ENCODE data around the gene BMPR1A. TPM values are rescaled to one million over a fixed set of nuclear protein-coding genes. Genes with fewer than 3 reads are reported as not detected.
"Not testable (repeated sequence)": the region's sequence is repeated elsewhere in the genome, so short reads cannot be mapped to it uniquely, and the experiment has no call there.

The BMPR1A gene
- total RNA-seq, 1 donor: 71.7 TPM

DNA sequence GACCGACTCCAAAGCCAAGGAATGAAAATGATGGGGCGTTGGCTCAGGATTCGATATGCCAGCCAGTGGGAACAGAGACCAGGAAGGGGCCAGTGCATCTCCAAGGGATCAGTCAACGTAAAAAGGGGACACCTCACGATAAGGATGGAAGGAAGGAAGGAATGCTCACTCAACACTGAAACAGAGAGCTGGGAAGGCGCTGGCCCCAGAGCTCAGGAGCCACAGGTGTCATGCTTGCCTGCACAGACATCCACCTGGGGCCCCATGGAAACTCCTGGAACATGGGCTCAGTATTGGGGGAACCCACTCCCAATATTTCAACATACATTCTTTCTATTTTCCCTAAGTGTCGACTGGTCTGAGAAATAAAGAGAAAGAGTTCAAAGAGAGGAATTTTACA is 195.7 kb downstream of the BMPR1A start:
- Histone ChIP-seq H3K79me2 (ENCODE audit: insufficient read depth, low read length) (no peaks in the 10 kb centered on the region), H3K36me3 (ENCODE audit: insufficient read depth, low read length) (no peaks in the 10 kb centered on the region), H3K4me3 (ENCODE audit: insufficient read depth, low read length) (no peak overlapping the region), H3K27ac (ENCODE audit: low read depth, low read length) (no peak overlapping the region), H2AFZ (ENCODE audit: low read length) (no peak overlapping the region), H3K4me1 (ENCODE audit: insufficient read depth, low read length) (peaks cover 6% of the 10 kb centered on the region), H4K20me1 (ENCODE audit: insufficient read depth, low read length) (no peaks in the 10 kb centered on the region), H3K27me3 (ENCODE audit: insufficient read depth, low read length) (peaks cover 3% of the 10 kb centered on the region), H3K4me2 (ENCODE audit: insufficient read depth, low read length) (no peak overlapping the region), H3K9me3 (ENCODE audit: low read depth, low read length) (no peaks in the 10 kb centered on the region)
- DNase-seq (ENCODE audit: insufficient read length, low spot score, missing footprints): no peak
- TF ChIP-seq, protein P1, sequence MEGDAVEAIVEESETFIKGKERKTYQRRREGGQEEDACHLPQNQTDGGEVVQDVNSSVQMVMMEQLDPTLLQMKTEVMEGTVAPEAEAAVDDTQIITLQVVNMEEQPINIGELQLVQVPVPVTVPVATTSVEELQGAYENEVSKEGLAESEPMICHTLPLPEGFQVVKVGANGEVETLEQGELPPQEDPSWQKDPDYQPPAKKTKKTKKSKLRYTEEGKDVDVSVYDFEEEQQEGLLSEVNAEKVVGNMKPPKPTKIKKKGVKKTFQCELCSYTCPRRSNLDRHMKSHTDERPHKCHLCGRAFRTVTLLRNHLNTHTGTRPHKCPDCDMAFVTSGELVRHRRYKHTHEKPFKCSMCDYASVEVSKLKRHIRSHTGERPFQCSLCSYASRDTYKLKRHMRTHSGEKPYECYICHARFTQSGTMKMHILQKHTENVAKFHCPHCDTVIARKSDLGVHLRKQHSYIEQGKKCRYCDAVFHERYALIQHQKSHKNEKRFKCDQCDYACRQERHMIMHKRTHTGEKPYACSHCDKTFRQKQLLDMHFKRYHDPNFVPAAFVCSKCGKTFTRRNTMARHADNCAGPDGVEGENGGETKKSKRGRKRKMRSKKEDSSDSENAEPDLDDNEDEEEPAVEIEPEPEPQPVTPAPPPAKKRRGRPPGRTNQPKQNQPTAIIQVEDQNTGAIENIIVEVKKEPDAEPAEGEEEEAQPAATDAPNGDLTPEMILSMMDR (IDR thresholded peaks at IDR 0.05; ENCODE audit: extremely low read depth, low read depth, low read length): no peak

DNA sequence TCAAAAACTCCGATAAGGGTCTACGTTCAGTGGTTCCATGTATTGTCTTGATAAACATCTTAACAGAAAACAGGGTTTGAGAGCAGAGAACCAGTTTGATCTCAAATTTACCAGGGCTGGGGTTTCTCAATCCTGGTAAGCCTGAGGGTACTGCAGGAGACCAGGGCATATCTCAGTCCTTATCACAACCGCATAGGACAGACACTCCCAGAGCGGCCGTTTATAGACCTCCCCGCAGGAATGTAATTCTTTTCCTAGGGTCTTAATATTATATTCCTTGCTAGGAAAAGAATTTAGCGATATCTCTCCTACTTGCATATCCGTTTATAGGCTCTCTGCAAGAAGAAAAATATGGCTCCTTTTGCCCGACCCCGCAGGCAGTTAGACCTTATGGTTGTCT is 196.3 kb downstream of the BMPR1A start:
- not testable (repeated sequence) for H3K79me2 ChIP-seq (ENCODE audit: insufficient read depth, low read length); H3K9me3 ChIP-seq (ENCODE audit: low read depth, low read length); H3K27me3 ChIP-seq (ENCODE audit: insufficient read depth, low read length); H3K36me3 ChIP-seq (ENCODE audit: insufficient read depth, low read length); H3K4me1 ChIP-seq (ENCODE audit: insufficient read depth, low read length); H2AFZ ChIP-seq (ENCODE audit: low read length); H3K4me3 ChIP-seq (ENCODE audit: insufficient read depth, low read length); DNase-seq (ENCODE audit: insufficient read length, low spot score, missing footprints); H3K27ac ChIP-seq (ENCODE audit: low read depth, low read length); H3K4me2 ChIP-seq (ENCODE audit: insufficient read depth, low read length); H4K20me1 ChIP-seq (ENCODE audit: insufficient read depth, low read length)

DNA sequence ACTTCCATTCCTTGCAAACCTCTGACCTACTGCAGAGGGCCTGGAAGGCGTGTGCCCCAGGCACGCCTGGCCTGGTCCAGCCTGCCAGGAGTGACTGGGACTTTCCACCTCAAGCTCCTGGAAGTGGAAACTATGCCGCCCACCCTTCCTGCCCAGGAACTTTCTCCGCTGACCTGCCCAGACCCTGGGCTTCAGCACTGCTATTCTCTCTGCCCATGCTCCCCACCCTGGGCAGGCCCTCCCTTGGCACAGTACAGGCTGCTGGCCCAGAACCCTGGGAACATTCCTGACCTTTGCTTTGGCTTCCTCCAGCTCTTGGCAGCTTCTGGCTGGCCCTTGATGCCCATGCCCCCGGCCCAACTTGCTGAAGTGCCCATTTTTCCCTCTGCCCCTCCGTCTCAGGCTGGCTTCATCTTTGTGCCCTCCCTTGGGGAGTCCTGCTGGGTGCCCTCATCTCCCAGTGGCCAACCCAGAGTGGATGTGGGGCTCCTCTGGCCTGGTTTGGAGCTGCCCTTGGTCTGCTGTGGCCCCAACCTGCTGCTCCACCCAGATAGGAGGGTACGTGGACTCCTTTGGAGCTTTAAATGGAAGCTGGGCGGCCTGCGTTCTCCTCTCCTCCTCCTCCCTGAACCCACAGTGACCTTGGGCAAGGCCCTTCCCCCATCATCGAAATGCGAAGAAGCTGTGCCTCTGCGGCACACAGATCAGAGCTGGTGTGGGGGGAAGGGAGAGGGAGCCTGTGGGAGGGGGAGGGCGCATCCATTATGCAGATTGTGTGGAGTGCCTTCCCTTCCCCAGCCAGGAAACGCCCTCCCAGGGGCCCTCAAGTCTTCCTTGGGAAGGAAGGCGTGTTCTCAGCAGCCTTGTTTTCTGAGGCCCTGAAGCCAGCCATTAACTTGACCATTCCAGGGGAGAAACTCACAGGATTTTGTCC is 197.6 kb downstream of the BMPR1A start:
- H4K20me1 ChIP-seq (ENCODE audit: insufficient read depth, low read length): no peaks in the 10 kb centered on the region
- no peaks in the 10 kb centered on the region for H3K79me2 ChIP-seq (ENCODE audit: insufficient read depth, low read length)
- H2AFZ ChIP-seq (ENCODE audit: low read length): peak overlapping the region; percentile 84
- no peaks in the 10 kb centered on the region for H3K27me3 ChIP-seq (ENCODE audit: insufficient read depth, low read length)
- H3K4me1 ChIP-seq (ENCODE audit: insufficient read depth, low read length): peaks cover 12% of the 10 kb centered on the region
- H3K36me3 ChIP-seq (ENCODE audit: insufficient read depth, low read length): no peaks in the 10 kb centered on the region
- peak; percentile 62 for DNase-seq (ENCODE audit: insufficient read length, low spot score, missing footprints)
- TF ChIP-seq, protein P1 (IDR thresholded peaks at IDR 0.05; ENCODE audit: extremely low read depth, low read depth, low read length): no peak
- H3K9me3 ChIP-seq (ENCODE audit: low read depth, low read length): no peaks in the 10 kb centered on the region
- H3K27ac ChIP-seq (ENCODE audit: low read depth, low read length): no peak overlapping the region
- no peak overlapping the region for H3K4me2 ChIP-seq (ENCODE audit: insufficient read depth, low read length)
- no peak overlapping the region for H3K4me3 ChIP-seq (ENCODE audit: insufficient read depth, low read length)

DNA sequence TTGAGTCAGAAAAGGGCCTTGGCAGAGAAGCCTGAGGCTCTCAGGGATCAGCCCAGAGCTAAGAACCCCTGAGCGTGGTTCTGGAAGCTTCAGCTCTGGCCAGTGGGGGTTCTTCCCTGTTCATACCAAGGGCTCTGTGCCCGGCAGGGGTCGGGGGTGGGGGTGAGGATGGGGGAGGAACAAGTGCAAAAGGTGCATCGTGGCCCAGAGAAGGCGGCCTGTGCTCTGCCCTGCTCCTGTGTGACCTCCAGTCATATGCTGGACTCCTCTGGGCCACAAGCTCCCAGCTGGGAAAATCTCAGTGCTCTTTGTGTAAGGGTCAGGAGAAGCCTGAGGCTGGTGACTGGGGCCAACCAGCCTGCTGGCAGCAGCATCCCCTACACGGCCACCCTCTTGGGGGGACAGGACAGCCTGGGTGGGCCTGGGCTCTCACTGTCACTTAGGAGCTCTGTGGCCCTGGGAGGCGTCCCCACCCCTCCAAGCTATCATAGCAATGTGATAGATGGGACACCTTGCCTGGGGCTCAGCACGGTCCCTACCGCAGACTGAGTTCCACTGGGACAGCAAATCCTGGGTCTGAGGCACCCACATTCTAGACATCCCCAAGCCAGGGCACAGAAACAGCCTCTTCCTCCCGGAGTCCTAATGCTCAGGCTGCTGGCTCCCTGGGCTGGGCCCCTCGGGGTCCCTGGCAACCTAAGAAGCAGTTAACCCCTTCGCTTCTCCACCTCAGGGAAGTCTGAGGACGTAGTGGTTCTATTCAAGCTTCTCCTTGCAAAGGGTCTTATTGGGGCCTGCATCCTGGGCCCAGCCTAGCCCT is 198.5 kb downstream of the BMPR1A start:
- Histone ChIP-seq H3K4me1 (ENCODE audit: insufficient read depth, low read length) (peaks cover 20% of the 10 kb centered on the region), H3K4me2 (ENCODE audit: insufficient read depth, low read length) (no peak overlapping the region), H3K4me3 (ENCODE audit: insufficient read depth, low read length) (no peak overlapping the region), H3K79me2 (ENCODE audit: insufficient read depth, low read length) (no peaks in the 10 kb centered on the region), H4K20me1 (ENCODE audit: insufficient read depth, low read length) (no peaks in the 10 kb centered on the region), H2AFZ (ENCODE audit: low read length) (peak overlapping the region; percentile 84), H3K9me3 (ENCODE audit: low read depth, low read length) (no peaks in the 10 kb centered on the region), H3K36me3 (ENCODE audit: insufficient read depth, low read length) (no peaks in the 10 kb centered on the region), H3K27me3 (ENCODE audit: insufficient read depth, low read length) (no peaks in the 10 kb centered on the region), H3K27ac (ENCODE audit: low read depth, low read length) (no peak overlapping the region)
- DNase-seq (ENCODE audit: insufficient read length, low spot score, missing footprints): peak; percentile 94
- TF ChIP-seq, protein P1 (IDR thresholded peaks at IDR 0.05; ENCODE audit: extremely low read depth, low read depth, low read length): no peak
